RKO (cell line): ENCODE data around the gene HOXC6.

Experiments used
- DNase-seq: peaks from one replicate; pipeline ENCODE4 v3.0.0-alpha.2; 2016; ENCODE audit warnings: low spot score

The HOXC6 gene

DNA sequence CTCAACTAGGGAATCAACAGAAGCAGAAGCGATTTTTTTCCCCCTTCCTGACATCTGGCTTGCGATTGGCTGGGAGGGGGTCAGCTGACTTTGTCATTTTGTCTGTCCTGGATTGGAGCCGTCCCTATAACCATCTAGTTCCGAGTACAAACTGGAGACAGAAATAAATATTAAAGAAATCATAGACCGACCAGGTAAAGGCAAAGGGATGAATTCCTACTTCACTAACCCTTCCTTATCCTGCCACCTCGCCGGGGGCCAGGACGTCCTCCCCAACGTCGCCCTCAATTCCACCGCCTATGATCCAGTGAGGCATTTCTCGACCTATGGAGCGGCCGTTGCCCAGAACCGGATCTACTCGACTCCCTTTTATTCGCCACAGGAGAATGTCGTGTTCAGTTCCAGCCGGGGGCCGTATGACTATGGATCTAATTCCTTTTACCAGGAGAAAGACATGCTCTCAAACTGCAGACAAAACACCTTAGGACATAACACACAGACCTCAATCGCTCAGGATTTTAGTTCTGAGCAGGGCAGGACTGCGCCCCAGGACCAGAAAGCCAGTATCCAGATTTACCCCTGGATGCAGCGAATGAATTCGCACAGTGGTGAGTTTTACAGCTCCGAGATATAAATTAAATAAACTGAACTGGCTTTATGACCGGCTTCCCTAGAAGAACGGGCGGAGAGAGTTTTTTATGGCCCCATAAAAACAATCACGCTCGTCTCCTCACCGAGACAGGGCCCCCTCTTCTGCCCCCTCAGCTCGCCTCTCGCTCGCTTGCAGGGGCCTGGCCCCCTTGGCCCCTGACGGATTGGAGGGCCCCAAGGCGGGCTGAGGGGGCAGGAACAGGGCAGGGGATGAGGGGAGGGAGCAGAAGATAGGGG, at the start of gene HOXC6:
TSS of gene HOXC6 (plus strand) at position 127 of the 888 bp plus-strand sequence. CDS start at position 209, 82 bp downstream.
- peak; percentile 60 for DNase-seq

DNA sequence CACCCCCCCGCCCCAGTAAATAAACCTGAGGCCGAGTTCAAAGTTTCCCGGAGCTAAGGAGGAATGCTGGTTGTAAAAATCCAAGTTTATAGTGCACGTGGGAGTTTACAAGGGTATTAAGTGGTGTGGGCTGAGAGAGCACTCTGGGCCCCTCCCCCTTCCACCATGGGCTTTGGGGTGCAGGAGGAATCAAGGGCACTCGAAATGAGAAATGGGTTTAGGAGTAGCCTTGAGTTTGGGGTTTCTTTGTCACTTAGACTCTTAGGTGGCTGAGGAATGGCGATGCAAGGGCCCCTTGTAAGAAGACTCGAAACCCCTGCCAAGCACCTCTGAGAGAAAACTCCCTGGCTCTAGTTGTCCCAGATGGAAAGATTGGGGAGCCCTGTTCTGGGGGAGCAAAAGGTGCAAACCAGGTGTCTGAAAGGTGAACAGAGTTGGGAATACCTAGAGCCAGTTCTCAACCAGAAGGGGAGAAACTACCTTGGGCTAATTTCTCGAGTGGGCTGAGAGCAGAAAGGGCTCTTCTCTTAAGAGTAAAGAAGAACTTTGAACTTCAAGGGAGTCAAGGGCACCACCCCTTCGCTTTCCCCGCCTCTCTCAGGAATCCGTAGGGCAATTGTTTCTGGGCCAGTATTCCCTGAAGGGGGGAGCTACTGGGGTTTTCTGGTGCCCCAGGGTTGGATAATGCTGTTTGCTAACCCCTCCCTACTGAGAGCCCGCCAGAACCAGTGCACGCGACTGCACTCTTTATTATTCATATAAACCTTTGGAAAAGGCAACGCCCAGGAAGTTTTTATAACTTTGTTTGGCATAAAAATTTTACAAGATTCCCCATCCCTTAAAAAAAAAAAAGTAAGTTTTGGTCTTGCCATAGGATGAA, 49.5 kb upstream of the HOXC6 start:
- DNase-seq, result no peak

DNA sequence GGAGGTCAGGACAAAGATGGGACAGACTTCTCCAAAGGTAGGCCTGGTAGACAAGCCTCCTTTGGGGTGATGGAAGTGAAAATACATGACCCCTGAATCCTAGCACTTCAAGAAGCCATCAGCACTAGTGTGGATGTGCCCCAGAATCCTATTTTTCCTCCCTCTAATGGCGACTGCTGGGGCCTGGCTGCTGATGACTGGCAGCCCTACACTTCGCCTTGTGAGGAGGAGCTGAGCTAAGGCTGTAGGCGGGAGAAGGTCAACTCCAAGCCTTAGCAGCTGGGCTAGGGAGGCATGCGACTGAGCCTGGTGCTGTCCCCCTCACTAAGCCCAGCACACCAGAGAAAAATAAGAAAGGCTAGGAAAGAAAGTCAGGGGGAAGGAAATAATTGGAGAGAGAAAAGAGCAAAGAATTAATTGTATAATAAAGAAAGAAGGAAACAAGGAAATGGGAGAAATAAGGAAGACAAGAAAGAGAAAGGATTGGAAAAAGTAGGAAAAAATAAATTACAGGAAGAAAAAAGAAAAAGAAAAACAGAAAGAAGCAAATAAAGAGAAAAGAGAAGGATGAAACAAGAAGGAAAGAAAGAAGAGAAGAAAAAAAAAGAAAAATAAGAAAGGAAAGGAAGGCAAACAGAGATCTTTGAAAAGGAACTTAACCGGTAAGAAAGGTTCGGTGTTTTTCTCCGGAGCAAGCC, 48.0 kb upstream of the HOXC6 start:
- no peak for DNase-seq

GRCh38 chr12:53980802-53981496, 47.3 kb upstream of the HOXC6 start:
- DNase-seq, result no peak

- DNase-seq, result no peak
These were observed 46.3 kb upstream of the HOXC6 start for GRCh38 chr12:53981634-53982565.

DNA sequence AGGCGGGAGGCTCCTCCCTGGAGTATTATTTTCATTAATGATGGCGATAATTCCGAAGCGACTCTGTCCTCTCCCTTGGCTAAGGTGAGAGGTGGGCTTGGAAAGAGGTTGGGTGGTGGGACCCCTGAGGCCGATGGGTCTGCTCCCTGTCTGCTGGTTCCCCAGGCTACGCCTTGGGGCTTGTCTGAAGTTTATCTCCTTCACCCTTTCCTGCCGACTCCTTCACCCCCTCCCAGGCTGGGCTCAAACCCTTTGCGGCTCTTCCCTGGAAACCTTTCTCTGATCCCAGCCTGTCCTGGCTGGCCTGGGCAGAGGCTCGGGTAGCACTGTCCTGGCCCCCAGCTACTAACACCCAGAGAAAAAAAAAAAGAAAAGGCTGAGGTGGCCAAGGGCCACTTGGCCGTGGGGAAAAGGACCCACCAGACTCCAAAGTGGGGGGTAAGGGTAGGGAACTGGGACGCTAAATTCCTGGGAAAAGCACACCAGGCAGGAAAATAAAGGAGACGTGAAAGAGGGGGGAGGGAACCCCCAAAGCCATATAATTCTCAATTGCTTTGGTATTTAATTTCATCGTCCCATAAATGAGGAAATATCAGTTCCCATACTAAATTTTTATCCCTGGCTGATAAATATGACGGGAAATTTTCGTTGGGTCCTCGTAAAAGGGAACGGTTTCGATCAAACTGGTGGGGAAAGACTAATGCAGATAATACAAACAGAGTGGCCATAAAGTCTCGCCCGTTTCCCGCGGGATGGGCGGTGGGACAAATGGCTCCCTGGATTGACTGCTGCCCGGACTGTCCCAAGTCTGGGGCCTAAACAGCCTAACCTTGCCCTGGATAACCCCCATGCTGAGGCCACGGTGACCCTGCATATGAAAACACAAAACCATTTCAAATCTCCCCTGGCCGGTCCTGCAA, 45.3 kb upstream of the HOXC6 start:
- no peak for DNase-seq

GRCh38 chr12:53983568-53983949, 44.7 kb upstream of the HOXC6 start:
- no peak for DNase-seq

DNA sequence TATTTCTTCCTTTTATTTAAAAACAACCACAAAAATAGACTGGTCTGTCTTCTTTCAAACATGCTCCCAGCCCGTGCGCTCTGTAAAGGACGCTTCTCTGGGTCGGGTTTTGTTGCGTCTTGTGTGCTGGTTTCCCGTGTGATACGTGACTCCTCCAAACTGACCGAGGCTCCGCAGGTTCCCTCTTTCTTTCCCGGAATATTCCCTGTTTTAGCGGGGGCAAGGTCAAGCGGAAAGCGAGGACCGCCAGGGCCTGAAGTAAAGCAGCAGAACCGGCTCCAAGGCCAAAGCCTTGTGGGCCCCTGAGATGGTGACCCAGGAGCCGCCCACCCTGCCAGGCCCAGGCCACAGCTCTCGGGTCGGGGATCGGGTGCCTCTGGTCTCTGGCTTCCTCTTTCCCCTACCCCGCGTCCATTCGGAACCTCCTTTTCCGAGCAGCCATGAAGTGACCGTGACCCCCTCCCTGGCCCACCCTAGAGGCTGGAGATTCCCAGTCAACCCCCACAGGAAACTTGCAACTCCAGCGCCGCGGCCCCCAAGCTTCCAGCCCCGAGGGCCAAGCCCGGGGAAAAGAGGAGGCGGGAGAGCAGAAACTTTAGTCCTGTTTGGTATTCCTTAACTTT, 44.2 kb upstream of the HOXC6 start:
- no peak for DNase-seq

GRCh38 chr12:53984901-53985691, 43.1 kb upstream of the HOXC6 start, which contains the start of gene HOXC10:
TSS of gene HOXC10 (plus strand) at chr12:53985146. CDS start at chr12:53985260, 114 bp downstream.
- DNase-seq, result peak; percentile 96

DNA sequence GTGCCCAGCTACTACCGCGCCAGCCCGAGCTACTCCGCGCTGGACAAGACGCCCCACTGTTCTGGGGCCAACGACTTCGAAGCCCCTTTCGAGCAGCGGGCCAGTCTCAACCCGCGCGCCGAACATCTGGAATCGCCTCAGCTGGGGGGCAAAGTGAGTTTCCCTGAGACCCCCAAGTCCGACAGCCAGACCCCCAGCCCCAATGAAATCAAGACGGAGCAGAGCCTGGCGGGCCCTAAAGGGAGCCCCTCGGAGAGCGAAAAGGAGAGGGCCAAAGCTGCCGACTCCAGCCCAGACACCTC, 42.6 kb upstream of the HOXC6 start:
- no peak for DNase-seq

GRCh38 chr12:53985994-53986685, 42.1 kb upstream of the HOXC6 start:
- no peak for DNase-seq

DNA sequence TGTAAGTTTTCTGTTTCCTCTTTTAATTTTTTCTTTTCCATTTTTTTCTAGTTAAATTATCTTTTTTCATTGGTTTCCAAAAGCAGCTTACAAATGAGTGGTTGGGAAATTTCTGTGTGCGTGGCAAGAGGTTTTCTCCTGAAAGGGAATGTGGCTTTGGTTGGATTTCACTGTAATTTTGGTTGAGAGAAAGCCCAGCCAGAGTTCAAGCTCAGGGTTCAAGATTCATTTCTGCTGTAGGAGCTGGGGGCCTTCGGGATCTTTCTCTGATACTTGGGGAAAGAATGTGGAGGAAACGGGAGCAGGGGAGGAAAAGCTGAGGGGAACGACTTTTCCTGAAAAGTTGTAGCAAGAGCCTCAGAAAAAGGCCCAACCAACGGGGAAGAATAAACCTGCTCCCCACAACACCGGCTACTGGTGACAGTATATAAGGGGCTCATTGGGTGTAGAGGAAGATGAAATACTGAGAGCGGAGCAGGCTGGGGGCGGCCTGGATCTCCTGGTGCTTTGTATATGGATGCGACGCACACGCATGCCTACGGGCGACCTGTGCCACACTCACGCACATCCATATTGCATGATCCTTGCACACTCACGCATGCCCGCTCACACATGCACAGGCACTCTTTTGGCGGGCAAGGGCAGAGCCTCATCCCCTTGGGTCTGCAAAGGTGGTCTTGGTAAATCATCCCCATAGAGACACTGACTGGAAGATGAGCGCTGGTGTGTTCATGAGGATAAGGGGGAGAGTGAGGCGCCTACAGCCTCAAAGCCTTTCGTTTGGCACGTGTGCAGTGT, 41.4 kb upstream of the HOXC6 start:
- DNase-seq, result no peak

GRCh38 chr12:53987787-53988230, 40.4 kb upstream of the HOXC6 start:
- no peak for DNase-seq

DNA sequence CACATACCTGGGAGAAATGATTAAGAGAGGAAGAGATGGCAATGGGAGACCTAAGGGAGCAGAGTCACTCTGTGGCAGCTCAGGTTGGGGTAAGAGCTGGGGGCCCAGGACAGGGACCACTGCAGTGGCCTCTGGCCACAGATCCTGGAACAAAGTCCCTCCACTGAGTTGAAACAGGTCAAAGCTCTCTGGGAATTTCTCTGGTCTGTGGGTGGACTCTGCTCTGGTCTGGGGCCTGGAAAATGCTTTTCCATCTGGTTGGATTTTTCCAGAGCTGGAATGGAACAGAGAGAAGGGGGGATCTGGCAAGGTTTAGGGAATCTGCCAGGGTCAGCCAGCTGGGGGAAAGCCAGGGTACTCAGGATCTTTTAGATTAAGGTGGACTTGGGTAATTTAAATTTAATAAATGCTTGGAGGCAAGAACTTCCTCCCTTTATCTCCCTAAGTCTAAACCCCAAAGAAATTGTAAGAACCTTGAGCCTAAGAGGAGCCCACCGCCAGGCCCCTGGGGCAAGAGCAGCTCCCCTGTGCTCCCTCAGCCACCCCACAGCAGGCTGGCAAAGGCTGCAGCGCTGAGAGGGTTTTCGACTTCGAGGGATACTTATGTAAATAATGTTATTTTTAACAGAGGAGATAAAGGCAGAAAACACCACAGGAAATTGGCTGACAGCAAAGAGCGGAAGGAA, 39.6 kb upstream of the HOXC6 start:
- DNase-seq, result no peak

DNA sequence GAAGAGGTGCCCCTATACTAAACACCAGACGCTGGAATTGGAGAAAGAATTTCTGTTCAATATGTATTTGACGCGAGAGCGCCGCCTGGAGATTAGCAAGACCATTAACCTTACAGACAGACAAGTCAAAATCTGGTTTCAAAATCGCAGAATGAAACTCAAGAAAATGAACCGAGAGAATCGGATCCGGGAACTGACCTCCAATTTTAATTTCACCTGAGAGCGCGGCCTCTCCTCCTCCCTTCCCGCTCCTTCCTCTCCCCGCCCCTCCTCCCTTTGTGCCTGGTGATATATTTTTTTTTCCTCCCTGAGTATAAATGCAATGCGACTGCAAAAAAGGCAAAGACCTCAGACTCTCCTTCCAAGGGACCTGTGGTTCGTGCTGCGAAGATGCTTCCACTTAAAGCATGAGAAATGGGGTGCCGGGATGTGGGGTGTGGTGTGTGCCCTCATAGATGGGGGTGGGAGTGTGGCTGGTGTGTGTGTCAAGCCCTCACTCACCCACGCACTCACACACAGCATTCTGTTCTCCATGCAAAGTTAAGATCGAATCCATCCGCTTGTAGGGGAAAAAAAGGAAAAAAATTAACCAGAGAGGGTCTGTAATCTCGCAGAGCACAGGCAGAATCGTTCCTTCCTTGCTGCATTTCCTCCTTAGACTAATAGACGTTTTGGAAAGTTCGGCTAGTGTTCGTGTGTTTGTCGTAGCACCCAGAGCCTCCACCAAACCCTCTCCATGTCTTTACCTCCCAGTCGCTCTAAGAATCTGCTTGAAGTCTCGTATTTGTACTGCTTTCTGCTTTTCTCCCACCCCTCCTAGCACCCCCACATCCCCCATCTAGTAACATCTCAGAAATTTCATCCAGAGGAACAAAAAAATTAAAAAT, 38.8 kb upstream of the HOXC6 start:
- no peak for DNase-seq
